Endothelial cell of umbilical vein (primary cell): ENCODE measurements around the gene MEOX2.

ENCODE experiments used
- CTCF ChIP-seq, 2 donors: IDR thresholded peaks; 1 replicate in 1 of 2; 2 replicates in 1 of 2; pipeline ENCODE4 v1.5.1; 2011; ENCODE audit warnings: low read length in 2 of 2, mild to moderate bottlenecking in 2 of 2, moderate library complexity in 2 of 2, control low read depth in 1 of 2, inconsistent platforms in 1 of 2, low read depth in 1 of 2; ENCODE audit not compliant: insufficient read depth in 1 of 2; ENCODE audit errors: extremely low read depth in 1 of 2
- EZH2 ChIP-seq: IDR thresholded peaks from 2 replicates; pipeline ENCODE4 v1.6.1; 2012; ENCODE audit warnings: borderline replicate concordance, low read depth, mild to moderate bottlenecking, moderate library complexity, low read length, inconsistent platforms; ENCODE audit not compliant: severe bottlenecking
- JUN ChIP-seq: IDR thresholded peaks from 2 replicates; pipeline ENCODE4 v1.6.1; 2011; ENCODE audit warnings: borderline replicate concordance, low read depth; ENCODE audit not compliant: insufficient read length, insufficient read depth
- MYC ChIP-seq: IDR thresholded peaks from one replicate; pipeline ENCODE4 v1.6.1; 2011; ENCODE audit warnings: mild to moderate bottlenecking, low read depth, low read length
- POLR2A ChIP-seq: IDR thresholded peaks from 2 replicates; pipeline ENCODE4 v1.6.1; 2012; ENCODE audit warnings: low read depth, mild to moderate bottlenecking, control low read depth, low read length
- POLR2AphosphoS5 ChIP-seq: IDR thresholded peaks from 2 replicates; pipeline ENCODE4 v1.6.1; 2012; ENCODE audit warnings: low read depth, mild to moderate bottlenecking, control low read depth, low read length, moderate library complexity; ENCODE audit not compliant: insufficient read depth
- TF ChIP-seq, protein P1 (sequence below): IDR thresholded peaks from 2 replicates; pipeline ENCODE4 v1.6.1; 2011; ENCODE audit not compliant: insufficient read depth, insufficient read length

- TF ChIP-seq CTCF (IDR thresholded peaks at IDR 0.05; ENCODE audit: extremely low read depth in 1 of 2, insufficient read depth in 1 of 2, low read depth in 1 of 2, low read length in 2 of 2) = no peak
- no peak for TF ChIP-seq POLR2A
- TF ChIP-seq EZH2 = no peak
- no peak for TF ChIP-seq JUN
- no peak for TF ChIP-seq POLR2AphosphoS5
- TF ChIP-seq, protein P1, sequence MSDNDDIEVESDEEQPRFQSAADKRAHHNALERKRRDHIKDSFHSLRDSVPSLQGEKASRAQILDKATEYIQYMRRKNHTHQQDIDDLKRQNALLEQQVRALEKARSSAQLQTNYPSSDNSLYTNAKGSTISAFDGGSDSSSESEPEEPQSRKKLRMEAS = no peak
- TF ChIP-seq MYC = no peak
Measured at GRCh38 chr7:15606561-15606960, 79.9 kb downstream of the MEOX2 start.
